ENCODE results near the gene ALX3.

ALX3 gene

GRCh38 chr1:110064576-110065337 is 5.7 kb downstream of the ALX3 start:
- no peak for DNase-seq (ENCODE audit: low spot score)
- TF ChIP-seq CTCF (IDR thresholded peaks at IDR 0.05), result no peak
- H3K27ac ChIP-seq, result no peak overlapping the region
- H3K4me3 ChIP-seq, result no peak overlapping the region

GRCh38 chr1:110063781-110064180 is 6.7 kb downstream of the ALX3 start:
- Histone ChIP-seq H3K4me3 (no peak overlapping the region), H3K27ac (no peak overlapping the region)
- TF ChIP-seq CTCF (IDR thresholded peaks at IDR 0.05), result no peak
- DNase-seq (ENCODE audit: low spot score), result no peak

- TF ChIP-seq CTCF (IDR thresholded peaks at IDR 0.05), result no peak
- Histone ChIP-seq H3K27ac (no peak overlapping the region), H3K4me3 (no peak overlapping the region)
- DNase-seq (ENCODE audit: low spot score), result no peak
Observed at GRCh38 chr1:110062612-110063011, 7.9 kb downstream of the ALX3 start.

GRCh38 chr1:110061341-110061740 is 9.1 kb downstream of the ALX3 start:
- Histone ChIP-seq H3K27ac (no peak overlapping the region), H3K4me3 (no peak overlapping the region)
- no peak for DNase-seq (ENCODE audit: low spot score)
- TF ChIP-seq CTCF (IDR thresholded peaks at IDR 0.05), result no peak

GRCh38 chr1:110060662-110061060 is 9.8 kb downstream of the ALX3 start:
- Histone ChIP-seq H3K27ac (no peak overlapping the region), H3K4me3 (no peak overlapping the region)
- DNase-seq (ENCODE audit: low spot score), result no peak
- no peak for TF ChIP-seq CTCF (IDR thresholded peaks at IDR 0.05)

GRCh38 chr1:110060034-110060661 is 10.3 kb downstream of the ALX3 start:
- no peak overlapping the region for H3K4me3 ChIP-seq
- peak; percentile 41 for TF ChIP-seq CTCF (IDR thresholded peaks at IDR 0.05)
- H3K27ac ChIP-seq, result no peak overlapping the region
- DNase-seq (ENCODE audit: low spot score), result no peak
